ENCODE data around the gene PCED1A. TPM values are rescaled to one million over a fixed set of nuclear protein-coding genes. Genes with fewer than 3 reads are reported as not detected.

PCED1A gene
- total and polyA plus RNA-seq, 9 of the 15 experiments (the other 6 are each of a cell fraction or from before 2014, with no cell fraction given) = 1.5 to 11.5 (median 5.9) TPM

DNA sequence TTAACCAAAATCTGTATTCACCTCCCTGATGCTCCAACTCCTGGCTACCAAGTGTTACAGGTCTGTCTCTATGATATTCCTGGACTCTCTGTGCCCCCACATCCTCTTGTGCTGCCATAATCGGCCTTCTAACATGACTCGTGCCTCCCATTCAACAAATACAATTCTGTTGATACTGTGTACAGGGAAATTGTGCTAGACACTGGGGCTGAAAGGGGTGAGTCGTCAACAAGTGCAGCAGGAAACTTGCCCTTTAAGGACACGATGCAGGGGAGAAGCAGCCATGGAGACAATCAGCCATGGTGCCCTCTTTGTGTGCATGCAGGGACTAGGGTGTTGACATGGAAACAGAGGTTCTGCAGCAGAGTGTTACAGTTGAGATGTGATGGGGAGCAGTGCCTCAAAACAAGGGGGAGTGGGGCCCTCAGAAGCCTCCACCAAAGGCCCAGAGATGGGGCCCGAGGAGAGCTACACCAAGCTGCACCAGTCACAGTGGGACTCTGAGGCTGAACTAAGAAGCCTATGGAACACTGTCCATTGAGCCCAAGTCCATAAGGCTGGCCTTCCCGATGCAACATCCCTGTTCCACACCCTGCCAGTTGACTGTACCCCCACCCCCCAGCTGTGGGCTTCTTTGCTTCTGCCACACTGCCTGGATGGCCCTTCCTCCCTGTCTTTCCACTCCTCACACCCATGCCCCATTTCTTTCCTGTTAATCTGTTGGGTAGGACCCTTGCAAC lies 3.1 kb downstream of the PCED1A start:
- FAIRE-seq (no peak), ATAC-seq (no peak), DNase-seq (ENCODE audit: extremely low read depth in 1 of 4, low spot score in 3 of 4) (peak in 1 of 4 experiments; percentile 1)
- no peaks in the 10 kb centered on the region for H3K36me3 ChIP-seq (ENCODE audit: control insufficient read depth, insufficient read depth, low read length)
- ChIA-PET POLR2A (interaction anchor here (0.7 kb wide), 1 partner anchor 10 kb away, joined by 4 read pairs; no protein-coding TSS in a partner anchor), CTCF (ENCODE audit: low intra/inter-chr PET ratio) (no interaction called here)
- H3K9me3 ChIP-seq (replicated peaks; ENCODE audit: control insufficient read depth, insufficient read depth, low read depth, low read length) = no peaks in the 10 kb centered on the region
- peaks cover 3% of the 10 kb centered on the region; the same call in 1 of the 3 replicates for H3K79me2 ChIP-seq (ENCODE audit: control insufficient read depth, insufficient read depth, low read length)
- no TSS peak for BruUV-seq (replicated peaks)
- no peaks in the 10 kb centered on the region for H3K9me1 ChIP-seq (ENCODE audit: control insufficient read depth, insufficient read depth, low read length)
- intact Hi-C loops (cut with micrococcal nuclease) (no loop called here), in situ Hi-C loops (cut with MboI) (no loop called here)
- H3K27me3 ChIP-seq (ENCODE audit: control insufficient read depth in 2 of 2, insufficient read depth in 2 of 2, low read length in 2 of 2) = no peaks in the 10 kb centered on the region
- no peak overlapping the region for H3K27ac ChIP-seq (ENCODE audit: extremely low read depth, low read depth, low read length)
- 20% methylated on average over 5 of the region's 6 CpGs for WGBS (ENCODE audit: insufficient coverage, low coverage, missing lambda C conversion rate)
- no peak overlapping the region for H2AFZ ChIP-seq (ENCODE audit: low read depth, low read length)
- H3K4me3 ChIP-seq = no peak overlapping the region
- no peaks in the 10 kb centered on the region for H4K20me1 ChIP-seq (replicated peaks; ENCODE audit: control insufficient read depth, insufficient read depth, low read length)
- H3K4me2 ChIP-seq (ENCODE audit: insufficient read depth, low read length) = no peak overlapping the region
- H3K9ac ChIP-seq (ENCODE audit: insufficient read depth in 1 of 2, low read depth in 2 of 2, low read length in 2 of 2) = no peak overlapping the region
- H3K4me1 ChIP-seq (replicated peaks in 1 of 2; ENCODE audit: control insufficient read depth in 2 of 2, insufficient read depth in 2 of 2, low read length in 2 of 2) = peaks cover 9 to 25% of the 10 kb centered on the region in 2 experiments; a peak in 4 of 5 replicates
- TF ChIP-seq, protein P1, sequence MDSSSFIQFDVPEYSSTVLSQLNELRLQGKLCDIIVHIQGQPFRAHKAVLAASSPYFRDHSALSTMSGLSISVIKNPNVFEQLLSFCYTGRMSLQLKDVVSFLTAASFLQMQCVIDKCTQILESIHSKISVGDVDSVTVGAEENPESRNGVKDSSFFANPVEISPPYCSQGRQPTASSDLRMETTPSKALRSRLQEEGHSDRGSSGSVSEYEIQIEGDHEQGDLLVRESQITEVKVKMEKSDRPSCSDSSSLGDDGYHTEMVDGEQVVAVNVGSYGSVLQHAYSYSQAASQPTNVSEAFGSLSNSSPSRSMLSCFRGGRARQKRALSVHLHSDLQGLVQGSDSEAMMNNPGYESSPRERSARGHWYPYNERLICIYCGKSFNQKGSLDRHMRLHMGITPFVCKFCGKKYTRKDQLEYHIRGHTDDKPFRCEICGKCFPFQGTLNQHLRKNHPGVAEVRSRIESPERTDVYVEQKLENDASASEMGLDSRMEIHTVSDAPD (CRISPR knock-in tag; IDR thresholded peaks at IDR 0.05) = no peak
- TF ChIP-seq NUFIP1 (IDR thresholded peaks at IDR 0.05; ENCODE audit: partially characterized antibody) = no peak
- no peak for TF ChIP-seq BCL6 (CRISPR knock-in tag; IDR thresholded peaks at IDR 0.05)
- no peak for TF ChIP-seq RAD51 (IDR thresholded peaks at IDR 0.05; ENCODE audit: borderline replicate concordance, low read depth)
- TF ChIP-seq ESRRB (CRISPR knock-in tag; IDR thresholded peaks at IDR 0.05; ENCODE audit: borderline replicate concordance) = no peak
- no peak for TF ChIP-seq TFAM (CRISPR knock-in tag; conservative IDR thresholded peaks at IDR 0.05)
- TF ChIP-seq GABPB1 (CRISPR knock-in tag; IDR thresholded peaks at IDR 0.05) = no peak
- TF ChIP-seq U2AF2 (optimal IDR thresholded peaks at IDR 0.05; ENCODE audit: low read depth, low read length) = no peak
- no peak for TF ChIP-seq ZFX (CRISPR knock-in tag; IDR thresholded peaks at IDR 0.05)
- TF ChIP-seq, protein P2, sequence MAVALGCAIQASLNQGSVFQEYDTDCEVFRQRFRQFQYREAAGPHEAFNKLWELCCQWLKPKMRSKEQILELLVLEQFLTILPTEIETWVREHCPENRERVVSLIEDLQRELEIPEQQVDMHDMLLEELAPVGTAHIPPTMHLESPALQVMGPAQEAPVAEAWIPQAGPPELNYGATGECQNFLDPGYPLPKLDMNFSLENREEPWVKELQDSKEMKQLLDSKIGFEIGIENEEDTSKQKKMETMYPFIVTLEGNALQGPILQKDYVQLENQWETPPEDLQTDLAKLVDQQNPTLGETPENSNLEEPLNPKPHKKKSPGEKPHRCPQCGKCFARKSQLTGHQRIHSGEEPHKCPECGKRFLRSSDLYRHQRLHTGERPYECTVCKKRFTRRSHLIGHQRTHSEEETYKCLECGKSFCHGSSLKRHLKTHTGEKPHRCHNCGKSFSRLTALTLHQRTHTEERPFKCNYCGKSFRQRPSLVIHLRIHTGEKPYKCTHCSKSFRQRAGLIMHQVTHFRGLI (CRISPR knock-in tag; IDR thresholded peaks at IDR 0.05) = no peak
- no peak for TF ChIP-seq GTF2E2 (tag; IDR thresholded peaks at IDR 0.05)
- TF ChIP-seq MTA3 (IDR thresholded peaks at IDR 0.05; ENCODE audit: borderline replicate concordance) = no peak
- TF ChIP-seq ZNF561 (CRISPR knock-in tag; conservative IDR thresholded peaks at IDR 0.05) = no peak
- TF ChIP-seq ZNF764 (CRISPR knock-in tag; IDR thresholded peaks at IDR 0.05; ENCODE audit: low read depth) = no peak
